LHCN-M2 (cell line): Measurements from ENCODE around the gene FBXO34. TPM values are rescaled to one million over a fixed set of nuclear protein-coding genes. Genes with fewer than 3 reads are reported as not detected.
"Not testable (repeated sequence)": the region's sequence is repeated elsewhere in the genome, so short reads cannot be mapped to it uniquely, and the experiment has no call there.

ENCODE experiments used
- DNase-seq: peaks from one replicate; pipeline ENCODE4 v3.0.0-alpha.2; 2012; ENCODE audit warnings: low read depth
- total RNA-seq: library from RNA; depleted of rRNA; stranded (reverse); fragments of >200 nt; gene quantifications from 2 replicates; pipeline ENCODE4 v1.2.3, GENCODE V29; 2014

Gene FBXO34
- total RNA-seq, 1 experiment from 2014 or later, result 14.0 TPM

DNA sequence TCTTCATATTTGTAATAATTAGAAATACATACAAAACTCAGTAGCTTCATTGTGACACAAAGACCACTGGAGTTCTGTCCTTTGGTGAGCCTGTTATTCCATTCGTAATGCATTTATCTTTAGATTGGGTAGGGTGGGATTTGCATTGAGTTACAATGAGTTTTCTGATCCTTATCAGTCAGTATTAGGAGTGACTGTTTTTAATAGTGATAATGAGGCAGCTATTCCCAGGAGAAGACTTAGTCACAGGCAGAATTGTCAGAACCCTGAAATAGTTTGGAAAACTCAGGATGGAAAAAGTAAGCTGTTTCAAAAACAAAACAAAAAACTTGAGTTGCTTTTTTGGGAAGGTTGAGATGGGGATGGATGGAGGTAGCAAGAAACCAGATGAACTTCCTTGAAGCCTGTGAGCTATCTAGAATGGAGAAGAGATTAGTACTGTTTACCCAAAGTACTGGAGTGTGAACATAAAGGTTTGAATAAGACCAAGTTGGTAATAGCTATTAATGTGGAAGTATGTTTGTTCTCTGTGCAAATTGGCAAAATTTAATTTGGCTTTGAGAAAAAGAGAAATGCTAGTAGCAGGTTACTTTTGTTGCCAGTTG, 38.6 kb downstream of the FBXO34 start:
- DNase-seq, result no peak

DNA sequence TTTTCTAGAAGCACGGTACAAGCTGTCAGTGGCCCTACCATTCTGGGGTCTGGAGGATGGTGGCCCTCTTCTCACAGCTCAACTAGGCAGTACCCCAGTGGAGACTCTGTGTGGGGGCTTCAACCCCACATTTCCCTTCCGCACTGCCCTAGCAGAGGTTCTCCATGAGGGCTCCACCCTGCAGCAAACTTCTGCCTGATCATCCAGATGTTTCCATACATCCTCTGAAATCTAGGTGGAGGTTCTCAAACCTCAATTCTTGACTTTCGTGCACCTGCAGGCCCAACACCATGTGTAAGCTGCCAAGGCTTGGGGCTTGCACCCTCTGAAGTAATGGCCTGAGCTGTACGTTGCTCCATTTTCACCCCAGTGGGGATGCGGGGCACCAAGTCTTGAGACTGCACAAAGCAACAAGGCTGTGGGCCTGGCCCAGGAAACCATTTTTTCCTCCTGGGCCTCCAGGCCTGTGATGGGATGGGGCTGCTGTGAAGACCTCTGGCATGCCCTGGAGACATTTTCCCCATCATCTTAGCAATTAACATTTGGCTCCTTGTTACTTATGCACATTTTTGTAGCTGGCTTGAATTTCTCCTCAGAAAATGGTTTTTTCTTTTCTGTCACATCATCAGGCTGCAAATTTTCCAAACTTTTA, 41.3 kb downstream of the FBXO34 start:
- DNase-seq, result not testable (repeated sequence)

GRCh38 chr14:55313480-55313879, 42.3 kb downstream of the FBXO34 start:
- no peak for DNase-seq

DNA sequence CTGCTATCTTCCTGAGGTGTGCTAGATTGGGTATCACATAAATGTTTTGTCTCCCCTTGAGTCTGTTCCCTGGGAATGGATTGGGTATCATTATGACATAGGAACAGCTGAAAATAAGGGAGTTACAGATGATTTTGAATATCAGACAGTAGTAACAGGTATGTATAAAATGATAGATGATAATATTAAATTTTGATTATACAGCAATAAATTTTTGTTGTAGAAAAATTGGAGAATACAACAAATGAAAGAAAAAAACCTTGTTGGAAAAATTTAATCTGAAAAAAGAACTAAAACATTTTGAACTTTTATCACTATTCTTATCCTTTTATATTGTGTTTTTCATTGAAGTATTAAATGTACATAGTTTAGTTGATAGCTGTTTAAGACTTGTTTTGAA, 43.2 kb downstream of the FBXO34 start:
- DNase-seq, result no peak

DNA sequence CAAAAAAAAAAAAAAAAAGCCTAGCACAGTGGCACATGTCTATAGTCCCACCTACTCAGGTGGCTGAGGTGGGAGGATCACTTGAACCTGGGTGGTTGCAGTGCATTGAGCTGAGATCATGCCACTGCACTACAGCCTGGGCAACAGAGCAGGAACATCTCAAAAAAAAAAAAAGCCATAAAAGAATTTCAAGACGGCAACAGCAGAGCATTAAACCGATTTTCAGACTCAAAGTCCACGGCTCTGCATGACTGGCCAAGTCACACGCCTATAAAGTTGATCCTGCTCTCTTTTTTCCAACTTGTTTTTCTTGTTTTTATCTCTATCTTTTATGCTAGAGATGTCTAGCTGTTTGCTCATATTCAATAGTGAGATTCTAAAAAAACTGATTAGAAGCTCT, 45.3 kb downstream of the FBXO34 start:
- no peak for DNase-seq

GRCh38 chr14:55317542-55318306, 46.5 kb downstream of the FBXO34 start:
- DNase-seq, result no peak

GRCh38 chr14:55318694-55319093, 47.5 kb downstream of the FBXO34 start:
- no peak for DNase-seq

GRCh38 chr14:55323910-55324309, 52.7 kb downstream of the FBXO34 start:
- no peak for DNase-seq

- no peak for DNase-seq
Observed at GRCh38 chr14:55324812-55325211, 53.6 kb downstream of the FBXO34 start.

- no peak for DNase-seq
Observed at GRCh38 chr14:55327179-55327578, 56.0 kb downstream of the FBXO34 start.

DNA sequence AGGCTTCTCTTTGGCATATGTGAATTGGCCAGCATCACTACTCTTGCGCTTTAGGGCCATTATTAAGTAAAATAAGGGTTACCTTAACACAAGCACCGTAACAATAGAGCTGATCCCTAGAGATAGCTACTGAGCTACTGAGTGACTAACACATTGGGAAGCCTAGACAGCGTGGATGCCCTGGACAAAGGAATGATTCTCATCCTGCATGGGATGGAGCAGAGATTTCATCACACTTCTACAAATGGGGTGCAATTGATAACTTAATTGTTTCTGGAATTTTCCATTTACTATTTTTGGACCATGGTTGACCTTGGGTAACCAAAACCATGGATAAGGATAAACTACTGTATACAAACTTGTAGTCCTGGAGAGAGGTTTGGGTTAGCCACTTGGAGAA, 57.1 kb downstream of the FBXO34 start:
- peak; percentile 25 for DNase-seq

DNA sequence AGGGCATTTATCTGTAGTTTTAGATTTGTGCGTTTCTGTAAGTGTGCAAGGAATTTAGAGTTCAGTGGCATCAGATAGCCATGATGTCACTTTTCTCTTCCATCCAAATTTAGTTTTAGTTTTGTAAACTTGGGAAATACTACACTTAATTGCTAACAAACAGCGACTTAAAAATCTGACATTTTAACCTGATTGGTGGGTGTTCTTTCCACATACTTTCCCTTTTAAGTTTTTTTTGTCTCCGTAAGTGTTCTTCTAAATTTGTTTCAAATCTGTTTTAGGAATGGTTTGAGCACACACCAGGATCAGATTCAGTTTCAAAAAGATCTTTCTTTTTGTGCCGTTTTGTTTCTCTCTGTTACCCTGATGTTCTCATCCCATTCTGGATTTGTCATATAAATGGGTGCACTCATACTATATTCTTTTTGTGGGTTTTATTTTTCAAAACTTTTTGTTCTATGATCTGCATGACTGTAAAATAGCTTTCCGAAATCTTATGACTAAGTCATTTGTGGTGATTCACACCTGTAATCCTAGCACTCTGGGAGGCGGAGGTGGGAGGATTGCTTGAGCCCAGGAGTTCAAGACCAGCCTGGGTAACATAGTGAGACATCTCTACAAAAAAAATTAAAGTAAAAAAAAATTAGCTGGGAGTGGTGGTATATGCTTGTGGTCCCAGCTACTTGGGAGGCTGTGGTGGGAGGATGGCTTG, 58.9 kb downstream of the FBXO34 start:
- peak; percentile 59 for DNase-seq

DNA sequence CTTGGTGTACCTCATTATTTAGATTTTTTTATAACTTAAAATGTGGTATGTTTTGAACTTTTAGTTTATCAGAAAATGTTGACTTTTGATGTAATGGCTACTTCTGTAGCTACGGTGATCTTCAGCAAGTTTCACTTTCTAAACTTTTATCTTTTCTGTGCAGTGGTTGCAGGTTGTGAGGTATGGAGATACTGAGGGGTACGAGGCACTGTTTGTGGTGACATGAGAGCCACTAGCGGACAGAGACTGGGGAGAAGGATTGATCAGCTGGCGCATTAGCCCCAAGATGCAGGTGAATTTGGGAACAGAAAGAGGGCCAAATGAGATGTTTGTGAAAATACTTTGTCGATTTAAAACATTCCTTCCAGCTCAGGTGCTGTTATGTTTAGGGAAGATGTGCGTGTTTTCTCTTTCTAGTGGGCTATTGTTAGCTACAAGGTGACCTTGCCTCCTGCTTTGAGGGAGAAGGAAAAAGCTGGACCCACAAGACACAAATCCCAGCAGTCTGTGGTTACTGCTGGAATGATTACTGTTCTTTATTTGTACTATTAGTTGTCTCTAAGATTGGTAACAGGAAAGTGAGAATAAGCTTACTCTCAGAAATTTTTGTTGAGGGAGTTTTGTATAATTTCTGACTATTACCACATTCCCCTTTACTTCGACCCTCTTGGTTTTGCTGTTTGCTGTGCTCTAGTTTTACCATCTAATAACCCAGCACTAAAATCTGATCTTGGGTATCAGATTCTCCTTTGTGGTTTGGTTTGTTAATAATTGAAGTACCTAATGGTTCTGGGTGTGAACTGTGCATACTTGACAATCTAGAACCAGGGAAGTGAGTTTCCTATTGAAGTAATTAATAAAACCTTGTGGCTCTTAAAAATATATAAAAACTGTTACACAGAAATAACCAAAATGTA, 61.7 kb downstream of the FBXO34 start:
- no peak for DNase-seq

- no peak for DNase-seq
Observed at GRCh38 chr14:55333711-55334485, 62.7 kb downstream of the FBXO34 start.

DNA sequence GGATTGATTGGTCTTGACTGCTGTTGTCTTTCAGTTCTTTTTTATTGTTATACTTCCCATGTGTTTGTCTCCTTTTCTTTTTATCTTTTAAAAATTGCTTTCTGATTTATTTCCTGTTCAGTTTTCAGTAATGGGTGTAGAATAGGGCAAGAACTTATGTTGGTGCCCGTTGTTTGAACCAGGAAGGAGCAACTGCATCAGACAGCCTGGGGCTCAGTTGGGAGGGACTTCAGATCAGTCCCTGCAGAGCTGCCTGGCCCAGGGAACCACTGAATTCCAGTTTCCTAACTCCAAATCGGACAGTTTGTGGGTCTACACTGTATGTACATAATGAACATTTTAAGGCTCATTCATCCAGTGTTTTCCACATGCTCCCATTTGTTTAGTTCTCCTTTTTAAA, 64.9 kb downstream of the FBXO34 start:
- DNase-seq, result no peak

- DNase-seq, result no peak
Observed at GRCh38 chr14:55336691-55337090, 65.5 kb downstream of the FBXO34 start.

GRCh38 chr14:55339770-55340169, 68.5 kb downstream of the FBXO34 start:
- no peak for DNase-seq

GRCh38 chr14:55340482-55340881, 69.3 kb downstream of the FBXO34 start:
- no peak for DNase-seq

DNA sequence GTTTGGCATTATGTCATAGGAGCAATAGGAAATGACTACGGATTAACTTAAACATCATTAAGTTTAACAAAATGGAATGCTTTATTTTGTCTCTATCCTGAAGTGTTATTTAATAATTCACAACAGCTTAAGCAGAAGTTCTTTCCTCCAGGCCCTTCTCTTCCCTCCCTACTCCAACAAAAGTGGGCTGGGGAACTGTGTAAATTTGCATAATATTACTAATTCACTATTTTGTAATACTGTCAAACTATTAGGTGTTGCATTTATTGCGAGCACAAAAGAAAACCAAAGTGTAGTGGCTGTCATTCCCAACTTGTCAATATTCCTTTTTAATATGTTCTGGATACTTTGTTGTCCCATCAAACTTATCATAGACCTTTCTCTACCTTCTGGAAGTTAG, 70.6 kb downstream of the FBXO34 start:
- no peak for DNase-seq

DNA sequence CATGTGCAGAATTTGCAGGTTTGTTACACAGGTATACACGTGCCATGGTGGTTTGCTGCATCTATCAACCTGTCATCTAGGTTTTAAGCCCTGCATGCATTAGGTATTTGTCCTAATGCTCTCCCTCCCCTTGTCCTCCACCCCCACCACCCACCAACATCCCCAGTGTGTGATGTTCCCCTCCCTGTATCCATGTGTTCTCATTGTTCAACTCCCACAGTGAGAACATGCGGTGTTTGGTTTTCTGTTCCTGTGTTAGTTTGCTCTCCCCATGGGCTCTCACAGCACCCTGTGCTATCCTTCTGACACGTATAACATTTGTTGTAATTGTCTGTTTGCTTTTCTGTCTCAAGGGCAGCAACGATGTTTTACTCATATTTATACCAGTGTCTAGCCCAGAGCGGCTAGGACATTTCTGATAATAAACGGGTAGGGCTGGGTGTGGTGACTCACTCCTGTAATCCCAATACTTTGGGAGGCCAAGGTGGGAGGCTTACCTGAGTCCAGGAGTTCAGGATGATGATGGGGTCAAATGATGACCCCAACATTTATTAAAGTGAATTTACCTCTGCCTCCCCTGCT, 73.5 kb downstream of the FBXO34 start:
- DNase-seq, result not testable (repeated sequence)
